Measurements from ENCODE around the gene KCNMA1. TPM values are rescaled to one million over a fixed set of nuclear protein-coding genes. Genes with fewer than 3 reads are reported as not detected.
A peak's percentile ranks its signal among the peaks of the same experiment; 100 is the strongest.

Gene KCNMA1
- polyA plus RNA-seq, 1 donor = 19.6 TPM

- WGBS (ENCODE audit: insufficient coverage, low lambda C conversion rate) = 20% methylated on average over 2 of the region's 6 CpGs
- Histone ChIP-seq H3K27ac (ENCODE audit: low read length) (no peak overlapping the region), H3K4me3 (ENCODE audit: low read length) (no peak overlapping the region), H3K36me3 (ENCODE audit: control insufficient read depth, insufficient read depth, low read length) (no peaks in the 10 kb centered on the region), H3K27me3 (ENCODE audit: control insufficient read depth, insufficient read depth, low read length) (no peaks in the 10 kb centered on the region), H3K9me3 (ENCODE audit: control insufficient read depth, low read depth, low read length) (no peaks in the 10 kb centered on the region), H3K4me1 (ENCODE audit: control insufficient read depth, insufficient read depth, low read length) (no peaks in the 10 kb centered on the region)
- DNase-seq = peak; percentile 54 to 65
Observed at GRCh38 chr10:76984559-76985443, 652.8 kb downstream of the KCNMA1 start.

- DNase-seq = no peak
- H3K36me3 ChIP-seq (ENCODE audit: control insufficient read depth, insufficient read depth, low read length) = no peaks in the 10 kb centered on the region
- no peak overlapping the region for H3K4me3 ChIP-seq (ENCODE audit: low read length)
- no peaks in the 10 kb centered on the region for H3K27me3 ChIP-seq (ENCODE audit: control insufficient read depth, insufficient read depth, low read length)
- no peaks in the 10 kb centered on the region for H3K9me3 ChIP-seq (ENCODE audit: control insufficient read depth, low read depth, low read length)
- 89% methylated on average over 2 of the region's 3 CpGs for WGBS (ENCODE audit: insufficient coverage, low lambda C conversion rate)
- no peaks in the 10 kb centered on the region for H3K4me1 ChIP-seq (ENCODE audit: control insufficient read depth, insufficient read depth, low read length)
- H3K27ac ChIP-seq (ENCODE audit: low read length) = no peak overlapping the region
Observed at GRCh38 chr10:76983624-76984023, 654.0 kb downstream of the KCNMA1 start.

GRCh38 chr10:76982671-76983070 lies 654.9 kb downstream of the KCNMA1 start:
- Histone ChIP-seq H3K9me3 (ENCODE audit: control insufficient read depth, low read depth, low read length) (no peaks in the 10 kb centered on the region), H3K4me1 (ENCODE audit: control insufficient read depth, insufficient read depth, low read length) (no peaks in the 10 kb centered on the region), H3K27ac (ENCODE audit: low read length) (no peak overlapping the region), H3K4me3 (ENCODE audit: low read length) (no peak overlapping the region), H3K27me3 (ENCODE audit: control insufficient read depth, insufficient read depth, low read length) (no peaks in the 10 kb centered on the region), H3K36me3 (ENCODE audit: control insufficient read depth, insufficient read depth, low read length) (no peaks in the 10 kb centered on the region)
- DNase-seq = no peak
- no CpG with 5 or more reads among the region's 2 CpGs for WGBS (ENCODE audit: insufficient coverage, low lambda C conversion rate)

- WGBS (ENCODE audit: insufficient coverage, low lambda C conversion rate) = 61% methylated on average over 2 of the region's 7 CpGs
- no peak for DNase-seq
- peaks cover 3% of the 10 kb centered on the region for H3K27me3 ChIP-seq (ENCODE audit: control insufficient read depth, insufficient read depth, low read length)
Observed at GRCh38 chr10:76981251-76981650, 656.4 kb downstream of the KCNMA1 start.

GRCh38 chr10:76977901-76978300 lies 659.7 kb downstream of the KCNMA1 start:
- Histone ChIP-seq H3K27me3 (ENCODE audit: control insufficient read depth, insufficient read depth, low read length) (peaks cover 3% of the 10 kb centered on the region), H3K36me3 (ENCODE audit: control insufficient read depth, insufficient read depth, low read length) (no peaks in the 10 kb centered on the region), H3K27ac (ENCODE audit: low read length) (no peak overlapping the region), H3K9me3 (ENCODE audit: control insufficient read depth, low read depth, low read length) (no peaks in the 10 kb centered on the region), H3K4me1 (ENCODE audit: control insufficient read depth, insufficient read depth, low read length) (no peaks in the 10 kb centered on the region), H3K4me3 (ENCODE audit: low read length) (no peak overlapping the region)
- WGBS (ENCODE audit: insufficient coverage, low lambda C conversion rate) = no CpG with 5 or more reads among the region's 7 CpGs
- no peak for DNase-seq

More at GRCh38 chr10:76981251-76981650, 656.4 kb downstream of the KCNMA1 start:
- no peaks in the 10 kb centered on the region for H3K4me1 ChIP-seq (ENCODE audit: control insufficient read depth, insufficient read depth, low read length)
- no peak overlapping the region for H3K27ac ChIP-seq (ENCODE audit: low read length)
- H3K36me3 ChIP-seq (ENCODE audit: control insufficient read depth, insufficient read depth, low read length) = no peaks in the 10 kb centered on the region
- H3K4me3 ChIP-seq (ENCODE audit: low read length) = no peak overlapping the region
- no peaks in the 10 kb centered on the region for H3K9me3 ChIP-seq (ENCODE audit: control insufficient read depth, low read depth, low read length)

- Histone ChIP-seq H3K27ac (ENCODE audit: low read length) (no peak overlapping the region), H3K4me1 (ENCODE audit: control insufficient read depth, insufficient read depth, low read length) (no peaks in the 10 kb centered on the region), H3K9me3 (ENCODE audit: control insufficient read depth, low read depth, low read length) (no peaks in the 10 kb centered on the region), H3K36me3 (ENCODE audit: control insufficient read depth, insufficient read depth, low read length) (no peaks in the 10 kb centered on the region), H3K27me3 (ENCODE audit: control insufficient read depth, insufficient read depth, low read length) (peaks cover 3% of the 10 kb centered on the region), H3K4me3 (ENCODE audit: low read length) (no peak overlapping the region)
- no CpG with 5 or more reads among the region's 3 CpGs for WGBS (ENCODE audit: insufficient coverage, low lambda C conversion rate)
- DNase-seq = no peak
Observed at GRCh38 chr10:76977046-76977445, 660.6 kb downstream of the KCNMA1 start.

GRCh38 chr10:76976142-76976541 lies 661.5 kb downstream of the KCNMA1 start:
- Histone ChIP-seq H3K4me3 (ENCODE audit: low read length) (no peak overlapping the region), H3K36me3 (ENCODE audit: control insufficient read depth, insufficient read depth, low read length) (no peaks in the 10 kb centered on the region), H3K27me3 (ENCODE audit: control insufficient read depth, insufficient read depth, low read length) (peaks cover 3% of the 10 kb centered on the region), H3K27ac (ENCODE audit: low read length) (no peak overlapping the region), H3K4me1 (ENCODE audit: control insufficient read depth, insufficient read depth, low read length) (no peaks in the 10 kb centered on the region), H3K9me3 (ENCODE audit: control insufficient read depth, low read depth, low read length) (no peaks in the 10 kb centered on the region)
- WGBS (ENCODE audit: insufficient coverage, low lambda C conversion rate) = 100% methylated on average over 1 of the region's 1 CpG
- DNase-seq = no peak

GRCh38 chr10:76975126-76975525 lies 662.5 kb downstream of the KCNMA1 start:
- H3K9me3 ChIP-seq (ENCODE audit: control insufficient read depth, low read depth, low read length) = no peaks in the 10 kb centered on the region
- no peak overlapping the region for H3K4me3 ChIP-seq (ENCODE audit: low read length)
- H3K36me3 ChIP-seq (ENCODE audit: control insufficient read depth, insufficient read depth, low read length) = no peaks in the 10 kb centered on the region
- no peaks in the 10 kb centered on the region for H3K4me1 ChIP-seq (ENCODE audit: control insufficient read depth, insufficient read depth, low read length)
- peaks cover 3% of the 10 kb centered on the region for H3K27me3 ChIP-seq (ENCODE audit: control insufficient read depth, insufficient read depth, low read length)
- 86% methylated on average over 2 of the region's 6 CpGs for WGBS (ENCODE audit: insufficient coverage, low lambda C conversion rate)
- H3K27ac ChIP-seq (ENCODE audit: low read length) = no peak overlapping the region
- DNase-seq = no peak

- no peaks in the 10 kb centered on the region for H3K9me3 ChIP-seq (ENCODE audit: control insufficient read depth, low read depth, low read length)
- H3K27me3 ChIP-seq (ENCODE audit: control insufficient read depth, insufficient read depth, low read length) = peaks cover 3% of the 10 kb centered on the region
- no peaks in the 10 kb centered on the region for H3K36me3 ChIP-seq (ENCODE audit: control insufficient read depth, insufficient read depth, low read length)
- DNase-seq = no peak
- H3K27ac ChIP-seq (ENCODE audit: low read length) = no peak overlapping the region
- WGBS (ENCODE audit: insufficient coverage, low lambda C conversion rate) = no CpG with 5 or more reads among the region's 10 CpGs
- H3K4me3 ChIP-seq (ENCODE audit: low read length) = no peak overlapping the region
- no peaks in the 10 kb centered on the region for H3K4me1 ChIP-seq (ENCODE audit: control insufficient read depth, insufficient read depth, low read length)
Observed at GRCh38 chr10:76974017-76974691, 663.5 kb downstream of the KCNMA1 start.

GRCh38 chr10:76973091-76974016 lies 664.3 kb downstream of the KCNMA1 start:
- H3K36me3 ChIP-seq (ENCODE audit: control insufficient read depth, insufficient read depth, low read length) = no peaks in the 10 kb centered on the region
- H3K27ac ChIP-seq (ENCODE audit: low read length) = no peak overlapping the region
- WGBS (ENCODE audit: insufficient coverage, low lambda C conversion rate) = 45% methylated on average over 2 of the region's 10 CpGs

More at GRCh38 chr10:76973091-76974016, 664.3 kb downstream of the KCNMA1 start:
- Histone ChIP-seq H3K4me3 (ENCODE audit: low read length) (no peak overlapping the region), H3K4me1 (ENCODE audit: control insufficient read depth, insufficient read depth, low read length) (no peaks in the 10 kb centered on the region), H3K9me3 (ENCODE audit: control insufficient read depth, low read depth, low read length) (no peaks in the 10 kb centered on the region), H3K27me3 (ENCODE audit: control insufficient read depth, insufficient read depth, low read length) (peaks cover 3% of the 10 kb centered on the region)
- DNase-seq = no peak
